Measurements from ENCODE around the gene ADRA2A.
A peak's percentile ranks its signal among the peaks of the same experiment; 100 is the strongest.

The ADRA2A gene

DNA sequence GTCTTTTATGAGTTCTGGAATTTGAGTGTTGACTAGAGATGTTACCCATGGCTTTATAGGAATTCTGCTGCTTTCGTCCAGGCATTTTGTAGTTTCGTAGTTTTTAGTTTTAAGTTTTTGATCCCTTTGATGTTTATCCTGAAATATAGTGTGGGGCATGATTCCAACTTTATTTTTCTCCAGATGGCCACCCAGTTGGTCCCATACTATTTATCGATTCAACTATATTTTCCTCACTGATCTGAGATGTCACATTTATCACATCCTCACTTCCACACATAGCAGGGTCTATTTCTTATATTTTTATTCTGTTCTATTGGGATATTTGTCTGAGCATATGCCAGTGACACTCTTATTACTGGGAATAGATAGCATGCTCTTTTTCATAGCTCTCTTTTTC, 33.9 kb downstream of the ADRA2A start:
- Histone ChIP-seq H3K4me3 (no peak overlapping the region), H3K27ac (no peak overlapping the region)
- TF ChIP-seq, protein P1, sequence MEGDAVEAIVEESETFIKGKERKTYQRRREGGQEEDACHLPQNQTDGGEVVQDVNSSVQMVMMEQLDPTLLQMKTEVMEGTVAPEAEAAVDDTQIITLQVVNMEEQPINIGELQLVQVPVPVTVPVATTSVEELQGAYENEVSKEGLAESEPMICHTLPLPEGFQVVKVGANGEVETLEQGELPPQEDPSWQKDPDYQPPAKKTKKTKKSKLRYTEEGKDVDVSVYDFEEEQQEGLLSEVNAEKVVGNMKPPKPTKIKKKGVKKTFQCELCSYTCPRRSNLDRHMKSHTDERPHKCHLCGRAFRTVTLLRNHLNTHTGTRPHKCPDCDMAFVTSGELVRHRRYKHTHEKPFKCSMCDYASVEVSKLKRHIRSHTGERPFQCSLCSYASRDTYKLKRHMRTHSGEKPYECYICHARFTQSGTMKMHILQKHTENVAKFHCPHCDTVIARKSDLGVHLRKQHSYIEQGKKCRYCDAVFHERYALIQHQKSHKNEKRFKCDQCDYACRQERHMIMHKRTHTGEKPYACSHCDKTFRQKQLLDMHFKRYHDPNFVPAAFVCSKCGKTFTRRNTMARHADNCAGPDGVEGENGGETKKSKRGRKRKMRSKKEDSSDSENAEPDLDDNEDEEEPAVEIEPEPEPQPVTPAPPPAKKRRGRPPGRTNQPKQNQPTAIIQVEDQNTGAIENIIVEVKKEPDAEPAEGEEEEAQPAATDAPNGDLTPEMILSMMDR (IDR thresholded peaks at IDR 0.05): no peak
- no peak for DNase-seq (ENCODE audit: low spot score)

DNA sequence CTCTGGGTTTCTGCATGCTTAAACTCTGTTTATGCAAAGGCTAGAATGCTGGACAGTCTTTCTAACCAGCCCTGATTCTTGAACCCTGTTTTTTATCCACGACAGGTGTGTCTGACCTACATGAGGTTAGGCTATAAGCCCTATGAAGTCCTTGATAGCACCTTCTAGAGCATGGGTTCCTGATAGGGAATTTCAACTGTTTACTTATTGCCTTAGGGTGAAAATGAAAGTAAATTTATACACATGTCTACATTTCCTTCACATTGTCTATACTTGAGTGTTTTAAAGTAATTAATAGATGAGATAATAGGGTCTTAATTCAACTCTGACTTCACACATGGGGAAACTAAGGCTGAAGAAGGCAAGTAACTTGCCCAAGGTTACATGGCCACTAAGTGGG, 35.5 kb downstream of the ADRA2A start:
- Histone ChIP-seq H3K4me3 (no peak overlapping the region), H3K27ac (no peak overlapping the region)
- TF ChIP-seq, protein P1 (IDR thresholded peaks at IDR 0.05): no peak
- no peak for DNase-seq (ENCODE audit: low spot score)

DNA sequence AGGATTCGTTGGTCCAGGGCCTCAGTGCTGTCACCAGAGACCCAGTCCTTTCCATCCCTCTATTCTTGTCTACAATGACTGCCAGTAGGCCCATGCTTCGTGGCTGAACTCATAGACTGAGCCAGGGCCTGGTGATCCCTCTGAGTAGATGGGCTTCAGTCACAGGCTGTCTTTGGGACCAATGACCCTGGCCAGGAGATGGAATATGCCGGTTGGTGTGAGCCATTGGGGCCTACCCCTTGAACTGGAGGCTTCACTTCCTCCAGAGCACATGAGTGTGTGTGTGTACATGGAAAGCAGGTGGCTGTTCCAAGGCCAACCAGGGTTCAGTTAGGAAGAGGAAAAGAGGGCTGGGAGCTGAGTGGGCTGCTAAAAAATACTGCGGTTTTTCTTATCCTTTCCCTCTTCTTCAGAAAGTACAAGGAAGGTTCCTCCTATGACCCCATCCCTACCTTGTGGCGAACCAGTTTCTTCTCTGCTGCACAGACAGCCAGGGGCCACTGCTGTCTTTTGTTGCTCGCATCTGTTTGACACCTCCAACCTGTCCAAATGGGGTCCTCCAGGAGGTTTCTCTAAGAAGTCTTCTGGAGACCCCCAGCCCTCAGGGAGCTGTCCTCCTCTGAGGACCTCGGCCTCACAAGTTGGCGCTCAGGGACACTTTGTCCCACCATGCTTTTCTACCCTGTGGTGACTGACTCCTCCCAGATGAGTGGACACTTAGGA, 36.6 kb downstream of the ADRA2A start:
- H3K27ac ChIP-seq: no peak overlapping the region
- TF ChIP-seq, protein P1 (IDR thresholded peaks at IDR 0.05): no peak
- H3K4me3 ChIP-seq: no peak overlapping the region
- DNase-seq (ENCODE audit: low spot score): peak; percentile 54

DNA sequence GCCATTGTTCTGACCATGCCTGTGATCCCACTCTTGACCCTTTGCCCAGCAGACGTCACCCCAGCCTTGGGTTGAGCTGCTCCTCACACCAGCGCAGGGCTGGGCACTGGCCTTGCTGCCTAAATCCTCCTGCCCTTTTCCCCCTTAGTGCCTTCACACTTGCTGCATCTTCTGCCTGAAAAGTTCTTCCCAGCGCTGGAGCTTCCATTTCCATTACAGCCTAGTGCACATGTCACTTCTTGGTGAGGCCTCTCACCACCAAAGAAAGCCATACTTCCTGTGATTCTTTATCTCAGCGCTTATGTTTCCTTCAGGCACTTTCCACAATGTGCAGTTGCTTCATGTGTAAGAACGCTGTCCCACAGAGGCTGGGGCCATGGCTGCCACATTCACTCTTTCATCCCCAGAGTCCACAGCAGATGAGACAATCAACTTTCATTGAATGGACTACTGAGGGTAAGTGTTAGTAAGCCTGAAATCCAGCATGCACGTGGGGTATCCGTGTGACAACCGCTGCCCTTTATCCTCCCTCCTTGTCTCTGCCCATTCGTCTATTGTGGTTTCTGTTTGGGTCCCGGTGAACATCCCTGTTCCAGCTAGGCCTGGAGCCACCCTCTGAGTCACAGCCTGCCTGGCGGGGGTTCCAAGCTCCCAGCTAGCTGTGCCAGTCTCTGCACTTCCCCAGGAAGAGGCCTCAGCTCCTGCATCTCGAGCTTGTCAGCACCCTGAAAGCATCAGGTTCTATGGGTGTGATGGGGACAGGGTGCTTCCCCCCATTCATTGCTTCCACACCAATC, 37.3 kb downstream of the ADRA2A start:
- DNase-seq (ENCODE audit: low spot score): peak; percentile 43
- Histone ChIP-seq H3K27ac (no peak overlapping the region), H3K4me3 (no peak overlapping the region)
- TF ChIP-seq, protein P1 (IDR thresholded peaks at IDR 0.05): no peak

DNA sequence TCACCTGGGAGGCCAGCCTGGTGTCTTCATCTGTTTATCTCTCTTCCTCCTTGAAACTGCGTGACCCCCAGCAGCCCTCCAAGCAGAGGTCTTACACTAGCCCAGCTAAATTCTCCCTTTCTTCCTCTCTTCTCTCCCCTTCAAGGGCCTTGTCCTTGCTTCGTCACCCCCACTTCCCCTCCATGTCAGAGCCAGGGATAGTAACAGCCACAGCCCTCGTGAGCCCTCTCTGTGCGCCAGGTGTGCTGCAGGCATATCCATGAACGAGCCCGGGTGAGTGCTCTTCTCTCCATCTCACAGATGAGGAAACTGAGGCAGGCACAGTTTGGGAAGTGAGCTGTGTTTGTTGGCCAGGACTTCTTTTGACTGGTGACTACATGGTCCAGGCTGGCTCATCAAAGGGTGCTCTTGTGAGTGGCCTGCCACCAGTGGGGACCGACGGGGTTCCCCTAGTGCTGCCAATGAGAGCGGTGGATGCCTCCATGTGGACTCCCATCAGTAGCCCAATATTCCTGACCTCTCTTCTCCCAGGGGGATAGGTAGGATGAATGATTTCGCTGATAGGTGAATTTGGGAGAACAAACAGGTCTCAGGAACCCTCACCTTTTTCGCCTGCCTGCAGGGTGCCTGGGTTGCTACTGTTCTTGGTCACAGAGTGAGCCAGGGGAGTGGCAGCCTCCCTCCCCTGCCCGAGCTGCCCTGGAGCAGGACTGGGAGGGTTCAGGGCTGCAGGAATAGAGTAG, 38.1 kb downstream of the ADRA2A start:
- Histone ChIP-seq H3K27ac (no peak overlapping the region), H3K4me3 (no peak overlapping the region)
- peak; percentile 41 for DNase-seq (ENCODE audit: low spot score)
- TF ChIP-seq, protein P1 (IDR thresholded peaks at IDR 0.05): no peak

- DNase-seq (ENCODE audit: low spot score): peak; percentile 61
- no peak overlapping the region for H3K27ac ChIP-seq
- H3K4me3 ChIP-seq: no peak overlapping the region
- TF ChIP-seq, protein P1 (IDR thresholded peaks at IDR 0.05): no peak
Observed at GRCh38 chr10:111116211-111116610, 39.4 kb downstream of the ADRA2A start.

All from coronary artery (tissue), 2 donors.